Mucosa of rectum (tissue), 2 donors: Measurements from ENCODE around the gene BCL7A.

ENCODE experiments used
- H3K27ac ChIP-seq, 2 donors: one replicate each; pipeline ENCODE4 v1.7.0; 2013; ENCODE audit warnings: inconsistent platforms in 2 of 2, low read depth in 2 of 2, low read length in 2 of 2
- H3K27me3 ChIP-seq, 2 donors: one replicate each; pipeline ENCODE4 v1.7.0; 2013; ENCODE audit warnings: low read length in 2 of 2; ENCODE audit not compliant: control insufficient read depth in 2 of 2, insufficient read depth in 2 of 2
- H3K36me3 ChIP-seq, 2 donors: one replicate each; pipeline ENCODE4 v1.7.0; 2013; ENCODE audit warnings: low read length in 2 of 2; ENCODE audit not compliant: control insufficient read depth in 2 of 2, insufficient read depth in 2 of 2
- H3K4me1 ChIP-seq, 2 donors: one replicate each; pipeline ENCODE4 v1.7.0; 2013; ENCODE audit warnings: low read length in 2 of 2, mild to moderate bottlenecking in 1 of 2; ENCODE audit not compliant: control insufficient read depth in 2 of 2, insufficient read depth in 2 of 2
- H3K4me3 ChIP-seq, 2 donors: one replicate each; pipeline ENCODE4 v1.7.0; 2013; ENCODE audit warnings: low read length in 2 of 2
- H3K9ac ChIP-seq, 2 donors: one replicate each; pipeline ENCODE4 v1.7.0; 2013; ENCODE audit warnings: low read length in 2 of 2, low read depth in 1 of 2, mild to moderate bottlenecking in 1 of 2
- H3K9me3 ChIP-seq, 2 donors: one replicate each; pipeline ENCODE4 v1.7.0; 2013; ENCODE audit warnings: low read length in 2 of 2; ENCODE audit not compliant: control insufficient read depth in 2 of 2
- donor health status: healthy.
- donor health status: Normal muscosa, but diverticular disease.

BCL7A gene

GRCh38 chr12:122063694-122064024, 42.0 kb downstream of the BCL7A start:
- Histone ChIP-seq H3K27ac (peak overlapping the region; percentile 89 to 93), H3K27me3 (no peaks in the 10 kb centered on the region), H3K9me3 (no peaks in the 10 kb centered on the region), H3K4me3 (peak overlapping the region; percentile 24 to 53), H3K9ac (peak overlapping the region; percentile 36 to 56), H3K4me1 (peaks cover 32 to 33% of the 10 kb centered on the region in 2 donors), H3K36me3 (peaks cover 0 to 8% of the 10 kb centered on the region in 2 donors)

- Histone ChIP-seq H3K9ac (peak overlapping the region; percentile 10 to 36), H3K4me3 (peak overlapping the region; percentile 34 to 53), H3K4me1 (peaks cover 31 to 33% of the 10 kb centered on the region in 2 donors)
These were observed 42.5 kb downstream of the BCL7A start for GRCh38 chr12:122064025-122064777.

GRCh38 chr12:122064780-122065588, 43.3 kb downstream of the BCL7A start:
- H3K9ac ChIP-seq = peak overlapping the region in 1 of 2 donors; percentile 36
- H3K36me3 ChIP-seq = no peaks in the 10 kb centered on the region
- peaks cover 31 to 33% of the 10 kb centered on the region in 2 donors for H3K4me1 ChIP-seq
- no peaks in the 10 kb centered on the region for H3K27me3 ChIP-seq
- H3K27ac ChIP-seq = peak overlapping the region; percentile 89 to 93
- H3K9me3 ChIP-seq = no peaks in the 10 kb centered on the region
- H3K4me3 ChIP-seq = peak overlapping the region; percentile 34 to 53

More at GRCh38 chr12:122064025-122064777, 42.5 kb downstream of the BCL7A start:
- Histone ChIP-seq H3K27ac (peak overlapping the region; percentile 89 to 93), H3K9me3 (no peaks in the 10 kb centered on the region), H3K27me3 (no peaks in the 10 kb centered on the region), H3K36me3 (peaks cover 0 to 6% of the 10 kb centered on the region in 2 donors)

- Histone ChIP-seq H3K4me1 (peaks cover 30 to 34% of the 10 kb centered on the region in 2 donors), H3K36me3 (no peaks in the 10 kb centered on the region), H3K9ac (peak overlapping the region; percentile 10 to 41), H3K9me3 (no peaks in the 10 kb centered on the region), H3K27me3 (no peaks in the 10 kb centered on the region), H3K4me3 (no peak overlapping the region), H3K27ac (peak overlapping the region in 1 of 2 donors; percentile 63)
These were observed 45.9 kb downstream of the BCL7A start for GRCh38 chr12:122067548-122067947.

GRCh38 chr12:122067966-122068365, 46.3 kb downstream of the BCL7A start:
- Histone ChIP-seq H3K4me3 (no peak overlapping the region), H3K9ac (peak overlapping the region; percentile 10 to 41), H3K27me3 (no peaks in the 10 kb centered on the region), H3K4me1 (peaks cover 26 to 33% of the 10 kb centered on the region in 2 donors), H3K27ac (peak overlapping the region in 1 of 2 donors; percentile 63), H3K36me3 (no peaks in the 10 kb centered on the region), H3K9me3 (no peaks in the 10 kb centered on the region)

- Histone ChIP-seq H3K9me3 (no peaks in the 10 kb centered on the region), H3K27me3 (no peaks in the 10 kb centered on the region), H3K9ac (peak overlapping the region in 1 of 2 donors; percentile 8), H3K36me3 (no peaks in the 10 kb centered on the region), H3K4me1 (peaks cover 13 to 19% of the 10 kb centered on the region in 2 donors), H3K27ac (peak overlapping the region; percentile 43 to 53), H3K4me3 (no peak overlapping the region)
These were observed 50.6 kb downstream of the BCL7A start for GRCh38 chr12:122072031-122072970.

- Histone ChIP-seq H3K36me3 (no peaks in the 10 kb centered on the region), H3K27me3 (no peaks in the 10 kb centered on the region), H3K27ac (no peak overlapping the region), H3K4me3 (no peak overlapping the region), H3K9me3 (no peaks in the 10 kb centered on the region), H3K9ac (no peak overlapping the region), H3K4me1 (peaks cover 21 to 23% of the 10 kb centered on the region in 2 donors)
These were observed 52.1 kb downstream of the BCL7A start for GRCh38 chr12:122073815-122074214.

- Histone ChIP-seq H3K4me1 (peaks cover 36% of the 10 kb centered on the region in 2 donors), H3K27ac (peak overlapping the region; percentile 88 to 90), H3K4me3 (peak overlapping the region; percentile 14 to 26), H3K27me3 (no peaks in the 10 kb centered on the region), H3K9me3 (no peaks in the 10 kb centered on the region), H3K36me3 (no peaks in the 10 kb centered on the region), H3K9ac (peak overlapping the region; percentile 9 to 76)
These were observed 55.2 kb downstream of the BCL7A start for GRCh38 chr12:122076743-122077495.
